SW 1271 (cell line): Measurements from ENCODE around the gene APOL6.
"Not testable (repeated sequence)": the region's sequence is repeated elsewhere in the genome, so short reads cannot be mapped to it uniquely, and the experiment has no call there.

Experiments used
- DNase-seq, 2 experiments: peaks; one replicate each; lab custom pipeline; 2025; lab: John Stamatoyannopoulos, UW

APOL6 gene

GRCh38 chr22:35638410-35638809 lies 9.8 kb upstream of the APOL6 start:
- no peak for DNase-seq

DNA sequence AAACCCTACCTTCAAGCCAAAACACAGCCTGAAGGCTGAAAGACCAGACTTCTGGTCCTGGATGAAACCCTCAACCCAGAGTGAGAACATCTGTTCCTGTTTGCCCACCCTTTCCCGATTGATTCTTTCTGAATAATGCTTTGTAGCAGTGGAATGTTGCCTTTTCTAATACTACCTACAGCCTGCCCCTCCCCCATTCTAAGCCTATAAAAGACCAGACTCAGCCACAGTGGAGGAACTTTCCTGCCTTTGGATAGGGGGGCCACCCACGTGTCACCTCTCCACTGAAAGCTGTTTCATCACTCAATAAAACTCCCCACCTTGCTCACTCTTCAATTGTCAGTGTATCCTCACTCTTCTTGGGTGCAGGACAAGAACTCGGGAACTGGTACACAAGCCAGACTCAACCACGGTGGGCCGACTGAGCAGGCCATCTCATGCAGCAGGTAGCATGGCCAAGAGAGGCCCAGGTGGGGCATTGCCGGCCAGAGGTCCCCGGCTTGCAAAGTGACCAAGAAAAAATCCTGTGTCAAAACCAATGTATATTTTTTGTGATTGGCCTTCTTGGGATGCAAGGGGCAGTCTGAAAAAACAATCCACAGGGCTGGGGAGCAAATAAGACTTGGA lies 6.6 kb upstream of the APOL6 start:
- DNase-seq, result no peak

GRCh38 chr22:35642305-35642741 lies 5.9 kb upstream of the APOL6 start:
- no peak for DNase-seq

DNA sequence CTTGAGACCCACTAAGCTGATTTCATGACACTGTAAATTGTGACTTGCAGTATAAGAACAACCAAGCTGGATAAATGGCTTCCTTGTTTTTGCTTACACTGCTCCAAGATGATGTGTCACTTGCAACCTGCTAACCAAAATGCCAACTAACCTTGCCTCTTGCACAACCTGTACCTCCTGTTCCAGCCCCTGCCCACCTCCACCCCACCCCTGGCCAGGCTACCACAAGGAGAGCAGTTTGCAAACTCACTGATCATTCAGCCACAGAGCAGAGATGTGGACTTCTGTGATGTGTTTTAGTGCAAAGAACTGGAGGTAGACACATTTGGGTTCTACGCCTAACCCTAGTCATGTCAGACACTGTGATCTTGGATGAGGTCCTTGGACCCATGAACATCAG lies 4.3 kb upstream of the APOL6 start:
- DNase-seq, result no peak

- no peak for DNase-seq
Observed at GRCh38 chr22:35645646-35646045, 2.6 kb upstream of the APOL6 start.

- no peak for DNase-seq
Observed at GRCh38 chr22:35649026-35649553, 844 bp downstream of the APOL6 start.

- no peak for DNase-seq
Observed at GRCh38 chr22:35649636-35650250, 1.5 kb downstream of the APOL6 start.

DNA sequence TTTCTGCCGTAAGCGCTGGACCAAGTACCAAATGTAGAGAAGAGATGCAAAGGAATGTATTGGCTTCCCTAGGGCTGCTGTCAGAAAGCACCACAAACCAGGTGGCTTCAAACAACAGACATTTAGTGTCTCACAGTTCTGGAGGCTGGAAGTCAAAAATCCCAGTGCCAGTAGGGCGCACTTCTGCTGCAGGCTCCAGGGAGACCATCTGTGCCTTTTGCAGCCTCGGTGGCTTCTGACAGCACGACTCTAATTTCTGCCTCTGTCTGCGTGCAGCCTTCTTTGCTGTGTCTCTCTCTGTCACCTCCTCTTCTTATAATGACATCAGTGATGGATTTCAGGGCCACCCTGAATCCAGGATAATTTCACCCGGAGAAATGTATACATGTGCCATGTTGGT lies 2.8 kb downstream of the APOL6 start:
- no peak for DNase-seq

GRCh38 chr22:35653824-35654223 lies 5.6 kb downstream of the APOL6 start:
- no peak for DNase-seq

GRCh38 chr22:35656284-35656752 lies 8.1 kb downstream of the APOL6 start:
- DNase-seq, result no peak

- no peak for DNase-seq
Observed at GRCh38 chr22:35657571-35658312, 9.5 kb downstream of the APOL6 start.

DNA sequence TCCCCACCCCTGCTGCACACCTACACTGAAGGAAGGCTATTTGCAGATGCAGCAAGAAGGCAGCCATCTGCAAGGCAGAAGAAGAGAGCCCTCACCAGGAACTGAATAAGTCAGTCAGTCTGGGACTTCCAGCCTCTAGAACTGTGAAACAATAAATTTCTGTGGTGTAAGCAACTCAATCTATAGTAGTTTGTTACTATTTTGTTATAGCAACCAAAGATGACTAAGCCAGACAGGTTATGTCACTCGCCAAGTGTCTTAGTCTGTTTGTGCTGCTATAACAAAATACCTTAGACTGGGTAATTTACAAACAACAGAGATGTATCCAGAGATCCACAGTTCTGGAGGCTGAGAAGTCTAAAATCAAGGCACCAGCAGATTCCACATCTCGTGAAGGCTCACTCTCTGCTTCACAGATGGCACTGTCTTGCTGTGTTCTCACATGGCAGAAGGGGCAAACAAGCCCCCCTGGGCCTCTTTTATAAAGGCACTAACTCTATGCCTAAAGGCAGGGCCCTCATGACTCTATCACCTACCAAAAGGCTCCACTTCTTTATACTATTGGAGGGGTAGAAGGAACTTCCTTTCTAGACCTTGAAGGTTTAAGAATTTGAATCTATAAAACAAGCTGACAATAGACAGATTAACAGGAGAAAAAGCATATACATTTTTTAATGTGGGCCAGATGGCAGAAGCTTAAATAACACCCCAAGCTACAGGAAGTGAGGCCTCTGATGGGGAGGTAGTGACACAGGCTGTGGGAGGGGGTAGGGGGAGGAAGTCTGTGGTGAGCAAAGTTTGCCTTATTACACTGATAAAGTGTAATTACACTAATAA lies 12.3 kb downstream of the APOL6 start:
- no peak for DNase-seq

GRCh38 chr22:35661464-35661863 lies 13.2 kb downstream of the APOL6 start:
- no peak for DNase-seq

DNA sequence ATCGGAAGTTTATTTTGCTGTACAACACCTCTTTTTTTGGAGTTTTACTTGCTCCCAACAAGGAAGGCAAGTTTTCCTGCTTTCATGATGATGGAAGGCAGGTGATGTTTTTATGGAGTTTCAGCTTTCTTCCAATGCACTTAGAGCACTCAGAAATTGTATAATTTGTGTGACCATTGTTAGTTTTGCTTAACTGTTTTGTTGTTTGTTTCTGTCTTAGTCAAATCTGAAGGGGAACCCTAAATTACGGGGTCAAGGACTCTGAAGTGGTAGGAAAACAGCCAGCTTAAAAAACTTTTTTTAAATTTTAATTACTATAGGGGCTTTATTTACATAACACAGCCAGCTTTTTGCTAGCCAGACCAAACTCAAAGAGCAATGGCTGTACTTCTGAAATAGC lies 14.7 kb downstream of the APOL6 start:
- DNase-seq, result no peak

DNA sequence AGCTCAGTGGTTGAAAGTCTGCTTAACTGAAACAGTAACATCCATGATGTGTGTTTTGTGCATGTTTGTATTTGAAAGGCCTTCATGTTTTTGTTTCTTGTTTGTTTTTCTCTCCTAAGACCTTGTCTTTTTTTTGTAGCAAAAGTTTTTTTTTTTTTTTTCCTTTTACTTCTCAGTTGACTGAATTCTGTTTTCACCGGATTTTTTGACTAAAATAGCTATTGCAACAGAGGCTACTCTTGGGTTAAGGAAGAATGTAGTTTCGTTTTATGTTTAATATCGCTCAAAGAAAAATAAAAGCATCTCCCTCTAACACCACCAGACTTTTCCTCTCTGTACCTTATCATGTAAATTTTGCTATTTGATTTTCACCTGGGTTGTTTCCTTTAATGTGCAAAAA lies 15.1 kb downstream of the APOL6 start:
- no peak for DNase-seq

GRCh38 chr22:35664955-35665587 lies 16.8 kb downstream of the APOL6 start:
- no peak for DNase-seq

GRCh38 chr22:35666699-35667098 lies 18.5 kb downstream of the APOL6 start:
- DNase-seq, result not testable (repeated sequence)

DNA sequence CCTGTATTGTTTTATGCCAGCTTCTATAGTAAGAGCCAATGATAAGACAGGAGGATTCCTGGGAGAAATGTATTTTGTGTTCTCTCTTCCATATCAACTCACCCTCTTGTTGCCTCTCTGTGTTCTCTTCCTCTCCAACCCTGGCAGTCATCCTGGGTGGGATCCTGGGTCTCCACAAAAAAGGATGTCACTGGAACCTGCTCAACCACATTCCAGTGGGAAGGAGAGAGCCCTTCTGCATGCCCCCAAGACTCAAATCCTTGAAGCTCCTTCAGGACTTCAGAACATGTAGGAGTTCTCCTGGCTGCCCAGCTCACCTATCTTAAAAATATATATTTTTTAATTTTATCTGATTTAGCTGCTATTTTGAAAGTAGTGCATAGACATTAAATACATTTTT lies 26.1 kb downstream of the APOL6 start:
- DNase-seq, result no peak

DNA sequence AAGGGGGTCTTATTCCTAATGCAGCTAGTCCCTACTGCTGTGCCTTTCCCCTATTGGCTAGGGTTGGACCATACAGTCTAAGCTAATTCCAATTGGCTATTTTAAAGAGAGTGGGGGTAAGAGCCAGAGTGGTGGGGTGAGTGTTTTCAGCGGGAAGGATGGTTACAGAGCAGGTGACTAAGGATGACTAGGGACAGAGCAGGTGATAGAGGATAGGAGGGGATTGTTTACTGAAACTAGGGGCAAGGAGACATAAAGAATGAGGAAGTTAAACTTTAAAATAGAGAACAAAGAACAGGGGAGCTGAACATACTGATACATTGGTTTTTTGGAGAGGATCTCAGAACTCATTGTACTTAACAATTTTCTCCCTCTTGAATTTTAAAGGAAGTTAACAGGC lies 27.8 kb downstream of the APOL6 start:
- DNase-seq, result not testable (repeated sequence)

GRCh38 chr22:35677460-35678187 lies 29.4 kb downstream of the APOL6 start:
- no peak for DNase-seq

GRCh38 chr22:35678836-35679235 lies 30.6 kb downstream of the APOL6 start:
- DNase-seq, result no peak
